ENCODE data around the gene RUVBL2. TPM values are rescaled to one million over a fixed set of nuclear protein-coding genes. Genes with fewer than 3 reads are reported as not detected.

Gene RUVBL2
- total RNA-seq, 1 experiment from 2014 or later, result 130 TPM

DNA sequence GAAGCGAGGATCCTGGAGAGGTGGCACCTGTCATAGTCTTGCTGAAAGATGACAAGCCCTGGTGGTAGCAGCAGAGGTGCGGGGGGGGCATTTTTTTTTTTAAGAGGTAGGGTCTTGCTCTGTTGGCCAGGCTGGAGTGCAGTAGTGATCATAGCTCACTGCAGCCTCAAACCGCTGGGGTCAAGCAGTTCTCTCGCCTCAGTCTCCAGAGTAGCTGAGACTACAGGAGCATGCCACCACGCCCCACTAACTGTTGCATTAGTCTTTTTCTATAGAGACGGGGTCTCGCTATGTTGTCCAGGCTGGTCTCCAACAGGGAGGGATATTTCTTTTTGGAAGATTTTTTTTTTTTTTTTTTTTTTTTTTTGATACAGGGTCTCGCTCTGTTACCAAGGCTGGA lies 35.7 kb upstream of the RUVBL2 start:
- no peak overlapping the region for H3K18ac ChIP-seq (ENCODE audit: insufficient read length, low read depth, low read length)
- no peak overlapping the region for H2BK15ac ChIP-seq (ENCODE audit: low read depth, low read length)
- no peak overlapping the region for H3K23ac ChIP-seq (ENCODE audit: insufficient read length, low read depth, low read length)
- DNase-seq, result no peak
- H3K9me3 ChIP-seq (ENCODE audit: control insufficient read depth, low read depth, low read length), result no peaks in the 10 kb centered on the region
- H2BK5ac ChIP-seq (ENCODE audit: insufficient read length, low read length), result no peak overlapping the region
- no peak overlapping the region for H3K14ac ChIP-seq (ENCODE audit: insufficient read depth, low read length)
- no peaks in the 10 kb centered on the region for H3K27me3 ChIP-seq (ENCODE audit: insufficient read depth, low read length)
- no peak overlapping the region for H2BK12ac ChIP-seq (ENCODE audit: insufficient read length, low read depth, low read length)
- H2AK5ac ChIP-seq (ENCODE audit: insufficient read length, low read length), result no peak overlapping the region
- H3K27ac Mint-ChIP-seq, result no peak overlapping the region
- H3K4ac ChIP-seq (ENCODE audit: low read depth, low read length), result no peak overlapping the region
- H3K27ac ChIP-seq (ENCODE audit: insufficient read length, low read depth, low read length), result no peak overlapping the region
- no peak overlapping the region for H4K5ac ChIP-seq (ENCODE audit: insufficient read length, low read depth, low read length)
- no peaks in the 10 kb centered on the region for H3K79me2 ChIP-seq (ENCODE audit: insufficient read depth, low read length)
- no peak overlapping the region for H4K91ac ChIP-seq (ENCODE audit: insufficient read length, low read depth, low read length)
- no peak overlapping the region for H2BK120ac ChIP-seq (ENCODE audit: low read depth, low read length, poor library complexity, severe bottlenecking)
- TF ChIP-seq, protein P1, sequence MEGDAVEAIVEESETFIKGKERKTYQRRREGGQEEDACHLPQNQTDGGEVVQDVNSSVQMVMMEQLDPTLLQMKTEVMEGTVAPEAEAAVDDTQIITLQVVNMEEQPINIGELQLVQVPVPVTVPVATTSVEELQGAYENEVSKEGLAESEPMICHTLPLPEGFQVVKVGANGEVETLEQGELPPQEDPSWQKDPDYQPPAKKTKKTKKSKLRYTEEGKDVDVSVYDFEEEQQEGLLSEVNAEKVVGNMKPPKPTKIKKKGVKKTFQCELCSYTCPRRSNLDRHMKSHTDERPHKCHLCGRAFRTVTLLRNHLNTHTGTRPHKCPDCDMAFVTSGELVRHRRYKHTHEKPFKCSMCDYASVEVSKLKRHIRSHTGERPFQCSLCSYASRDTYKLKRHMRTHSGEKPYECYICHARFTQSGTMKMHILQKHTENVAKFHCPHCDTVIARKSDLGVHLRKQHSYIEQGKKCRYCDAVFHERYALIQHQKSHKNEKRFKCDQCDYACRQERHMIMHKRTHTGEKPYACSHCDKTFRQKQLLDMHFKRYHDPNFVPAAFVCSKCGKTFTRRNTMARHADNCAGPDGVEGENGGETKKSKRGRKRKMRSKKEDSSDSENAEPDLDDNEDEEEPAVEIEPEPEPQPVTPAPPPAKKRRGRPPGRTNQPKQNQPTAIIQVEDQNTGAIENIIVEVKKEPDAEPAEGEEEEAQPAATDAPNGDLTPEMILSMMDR (conservative IDR thresholded peaks at IDR 0.05), result no peak
- H2BK20ac ChIP-seq (ENCODE audit: low read depth, low read length, poor library complexity, severe bottlenecking), result no peak overlapping the region
- no peaks in the 10 kb centered on the region; the same call in 1 of the 2 replicates for H3K4me1 ChIP-seq (ENCODE audit: insufficient read depth, low read length)
- H3K79me1 ChIP-seq (ENCODE audit: insufficient read depth, low read depth, low read length, poor library complexity, severe bottlenecking), result peaks cover 4% of the 10 kb centered on the region
- no peaks in the 10 kb centered on the region for H3K27me3 Mint-ChIP-seq (ENCODE audit: low read depth)
- WGBS (ENCODE audit: extremely low coverage, insufficient read length, low lambda C conversion rate), result no CpG with 5 or more reads among the region's 8 CpGs
- H3K56ac ChIP-seq (ENCODE audit: insufficient read length, low read depth, low read length), result no peak overlapping the region
- H4K8ac ChIP-seq (replicated peaks; ENCODE audit: insufficient read length, low read depth, low read length), result no peak overlapping the region
- H3T11ph ChIP-seq (ENCODE audit: low read length), result no peak overlapping the region
- H4K20me1 ChIP-seq (ENCODE audit: control insufficient read depth, insufficient read depth, insufficient read length), result no peaks in the 10 kb centered on the region
- H3K4me3 Mint-ChIP-seq, result peak overlapping the region; percentile 8 to 41; a peak in 2 of 5 replicates
- H3K36me3 Mint-ChIP-seq (ENCODE audit: insufficient read depth in 1 of 3, low read depth in 3 of 3), result peaks cover 17 to 59% (median 48%) of the 10 kb centered on the region in 3 experiments; a peak in 6 of 7 replicates
- no peak overlapping the region for H3K4me2 ChIP-seq (ENCODE audit: insufficient read depth, insufficient read length, low read length)
- H3K23me2 ChIP-seq (ENCODE audit: insufficient read length, low read depth, low read length, poor library complexity, severe bottlenecking), result peaks cover 8% of the 10 kb centered on the region
- peaks cover 22 to 27% of the 10 kb centered on the region in 2 experiments for H3K4me1 Mint-ChIP-seq
- no peaks in the 10 kb centered on the region; a peak in 1 of 5 replicates for H3K9me3 Mint-ChIP-seq
- no peak overlapping the region for H2AFZ ChIP-seq (ENCODE audit: low read length)
- no peak overlapping the region for H3K9ac ChIP-seq (ENCODE audit: extremely low read depth, insufficient read length, low read length)

All from H9 (cell line).